NCI-H2227 (cell line): ENCODE results near the gene SPAG9.

Experiments
- DNase-seq: peaks from one replicate; lab custom pipeline; 2025; ENCODE audit not compliant: unreplicated experiment; lab: John Stamatoyannopoulos, UW

Gene SPAG9

DNA sequence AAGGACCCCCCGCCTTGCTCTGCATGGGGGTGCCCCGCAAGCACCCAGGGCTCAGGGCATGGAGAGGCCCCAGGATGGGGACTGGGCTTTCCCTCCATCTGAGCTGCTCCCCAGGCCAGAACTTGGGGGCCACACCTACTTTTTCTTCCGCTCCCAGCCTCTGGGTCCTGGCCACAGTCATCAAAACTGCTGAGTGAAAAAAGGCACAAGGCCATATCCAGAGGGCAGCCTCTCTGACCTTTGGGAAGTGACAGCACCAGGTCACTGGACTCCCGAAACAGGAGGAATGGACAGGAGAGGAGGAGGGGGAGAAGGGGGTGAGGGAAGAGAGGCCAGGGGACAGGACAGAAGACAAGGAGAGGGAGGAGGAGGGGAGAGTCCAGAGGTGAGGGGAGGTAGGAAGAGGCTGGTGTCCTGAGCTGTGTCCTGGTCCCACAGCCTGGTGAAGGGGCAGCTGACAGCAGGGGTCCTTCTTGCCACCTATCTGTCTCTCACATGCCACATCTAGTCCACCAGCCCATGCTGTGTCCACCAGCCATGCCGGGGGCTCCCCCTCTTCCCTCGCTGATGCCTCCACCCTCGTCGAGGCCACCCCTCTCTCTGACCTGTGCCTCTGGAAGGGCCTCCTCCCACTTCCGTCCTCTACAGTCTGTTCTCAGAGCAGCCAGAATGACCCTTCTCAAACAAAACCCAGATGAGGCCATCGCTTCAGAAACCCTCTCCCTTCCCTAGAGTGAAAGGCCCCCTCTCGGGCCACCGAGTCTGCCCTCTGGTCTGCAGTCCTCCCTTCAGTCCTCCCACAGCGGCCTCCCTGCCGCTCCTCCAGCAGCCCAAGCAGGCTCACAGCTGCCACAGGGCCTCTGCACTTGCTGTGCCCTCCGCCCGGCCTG is 180.6 kb downstream of the SPAG9 start:
- DNase-seq: no peak

DNA sequence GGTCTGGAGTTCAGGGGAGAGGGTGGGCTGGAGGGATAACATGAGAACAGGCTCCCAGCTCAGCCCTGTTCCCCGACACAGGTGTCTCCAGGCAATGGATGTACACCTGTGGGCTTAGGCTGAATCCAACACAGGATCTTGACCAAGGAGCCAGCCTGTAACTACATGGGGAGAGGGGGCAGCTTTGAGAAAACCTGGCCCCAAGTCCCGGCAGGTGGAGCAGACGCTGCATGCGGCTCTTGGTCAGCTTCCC is 181.2 kb downstream of the SPAG9 start:
- DNase-seq: no peak

DNA sequence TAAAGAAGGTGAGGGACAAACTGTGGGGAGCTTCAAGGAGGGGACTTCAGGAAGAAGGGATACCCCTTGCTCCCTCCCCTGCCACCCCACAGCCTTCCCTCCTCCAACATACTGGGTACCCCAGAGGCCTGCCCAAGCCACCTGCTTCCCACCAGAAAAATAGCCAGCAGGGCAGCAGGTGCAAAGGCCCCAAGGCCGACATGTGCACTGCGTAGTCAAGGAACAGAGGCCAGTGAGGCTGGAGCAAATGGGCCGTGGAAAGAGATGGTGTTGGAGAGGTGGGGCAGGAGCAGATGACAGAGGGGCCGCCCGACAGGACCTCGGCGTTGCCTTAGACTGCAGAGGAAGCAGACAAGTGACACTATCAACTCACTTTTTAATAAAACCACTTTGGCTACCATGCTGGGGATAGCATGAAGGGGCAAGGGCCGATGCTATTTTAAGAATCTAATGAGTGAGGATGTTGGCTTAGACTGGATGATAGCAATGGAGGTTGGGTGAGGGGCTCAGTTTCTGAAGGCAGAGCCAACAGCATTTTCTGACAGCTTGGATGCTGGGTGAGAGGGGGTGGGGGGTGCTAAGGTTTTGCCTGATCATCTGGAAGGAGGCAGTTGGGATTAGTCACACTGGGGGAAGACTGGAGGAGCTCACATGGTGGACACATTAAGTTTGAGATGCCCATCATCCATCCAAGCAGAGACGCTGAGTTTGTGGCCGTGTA is 181.7 kb downstream of the SPAG9 start:
- DNase-seq: no peak

DNA sequence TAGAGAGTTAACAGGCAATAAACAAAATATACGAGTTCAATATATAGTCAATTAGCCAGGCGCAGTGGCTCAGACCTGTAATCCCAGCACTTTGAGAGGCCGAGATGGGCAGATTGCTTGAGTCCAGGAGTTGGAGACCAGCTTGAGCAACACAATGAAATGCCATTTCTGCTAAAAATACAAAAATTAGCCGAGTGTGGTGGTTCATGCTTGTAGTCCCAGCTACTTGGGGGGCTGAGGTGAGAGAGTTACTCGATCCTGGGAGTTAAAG is 184.7 kb downstream of the SPAG9 start:
- DNase-seq: no peak

DNA sequence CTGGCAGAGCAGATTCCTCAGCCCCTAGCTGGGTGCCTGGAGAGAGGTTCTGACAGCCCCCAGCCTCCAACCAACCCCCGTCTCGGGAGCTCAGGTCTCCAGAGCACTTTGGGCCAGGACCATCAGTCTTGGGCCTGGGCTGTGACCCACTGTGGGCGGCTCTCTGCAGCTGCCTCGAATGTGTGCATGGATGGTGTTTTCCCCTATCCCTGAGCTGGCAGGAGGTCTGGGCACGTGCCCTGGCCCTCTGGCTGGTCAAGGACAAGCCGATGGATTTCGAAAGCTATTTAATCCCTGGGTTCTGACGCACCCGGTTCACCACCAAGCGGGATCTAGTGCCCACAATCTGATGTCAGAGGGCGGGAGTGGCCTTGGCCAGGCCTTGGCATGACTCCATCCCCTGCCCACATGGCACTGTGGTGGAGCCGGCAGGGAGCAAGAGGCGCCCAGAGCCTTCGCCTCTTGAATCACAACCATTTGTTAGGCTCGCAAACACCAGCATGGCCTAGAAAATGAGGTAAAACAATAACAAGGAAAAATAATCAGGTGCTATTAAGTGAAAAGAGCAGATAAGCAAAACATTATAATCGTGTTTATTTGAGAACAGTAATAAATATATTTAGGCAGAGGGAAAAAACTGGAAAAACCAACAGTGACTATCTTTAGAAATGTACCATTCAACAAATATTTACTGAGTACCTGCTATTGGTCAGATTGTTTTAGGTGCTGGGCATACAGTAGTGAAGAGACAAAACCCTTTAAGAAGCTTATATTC is 185.3 kb downstream of the SPAG9 start:
- no peak for DNase-seq

DNA sequence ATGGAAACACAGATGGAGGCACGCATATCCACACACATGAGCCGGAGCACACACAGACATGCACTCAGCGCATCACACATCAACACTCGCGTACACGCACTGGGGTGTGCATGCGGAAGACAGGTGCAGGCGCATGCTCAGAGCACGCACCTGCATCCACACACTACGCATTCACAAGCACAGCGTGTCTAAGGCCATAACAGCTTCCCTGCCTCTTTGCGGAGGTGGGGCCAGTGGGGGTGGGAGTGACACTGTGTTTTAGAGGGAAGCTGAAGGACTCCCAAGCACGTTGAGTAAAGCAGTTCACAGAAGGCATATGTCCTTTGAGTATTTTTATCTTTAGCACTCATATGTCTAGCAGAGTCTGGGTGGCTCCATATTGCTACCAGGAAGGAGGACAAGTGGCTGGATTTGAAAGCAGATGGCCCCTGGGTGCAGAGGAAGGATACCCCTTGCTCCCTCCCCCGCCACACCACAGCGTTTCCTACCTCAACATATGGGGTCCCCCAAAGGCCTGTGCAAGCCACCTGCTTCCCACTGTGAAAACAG is 185.9 kb downstream of the SPAG9 start:
- no peak for DNase-seq

DNA sequence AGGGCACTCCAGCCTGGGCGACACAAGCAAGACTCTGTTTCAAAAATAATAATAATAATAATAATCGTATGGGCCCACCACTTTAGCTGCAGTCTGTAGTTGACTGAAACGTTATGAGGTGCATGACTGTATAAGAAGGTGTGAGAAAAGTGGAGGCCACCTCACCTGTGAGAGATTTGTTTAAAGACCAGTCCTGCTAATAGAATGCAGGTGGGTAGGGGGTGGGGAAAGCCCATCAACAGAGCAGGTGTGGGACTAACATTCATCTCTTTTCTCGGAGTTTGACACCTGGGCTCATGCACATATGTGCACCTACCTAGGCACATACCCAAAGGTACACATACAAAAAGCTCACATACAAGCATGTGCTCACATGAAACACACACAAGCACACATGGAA is 186.5 kb downstream of the SPAG9 start:
- DNase-seq: no peak

DNA sequence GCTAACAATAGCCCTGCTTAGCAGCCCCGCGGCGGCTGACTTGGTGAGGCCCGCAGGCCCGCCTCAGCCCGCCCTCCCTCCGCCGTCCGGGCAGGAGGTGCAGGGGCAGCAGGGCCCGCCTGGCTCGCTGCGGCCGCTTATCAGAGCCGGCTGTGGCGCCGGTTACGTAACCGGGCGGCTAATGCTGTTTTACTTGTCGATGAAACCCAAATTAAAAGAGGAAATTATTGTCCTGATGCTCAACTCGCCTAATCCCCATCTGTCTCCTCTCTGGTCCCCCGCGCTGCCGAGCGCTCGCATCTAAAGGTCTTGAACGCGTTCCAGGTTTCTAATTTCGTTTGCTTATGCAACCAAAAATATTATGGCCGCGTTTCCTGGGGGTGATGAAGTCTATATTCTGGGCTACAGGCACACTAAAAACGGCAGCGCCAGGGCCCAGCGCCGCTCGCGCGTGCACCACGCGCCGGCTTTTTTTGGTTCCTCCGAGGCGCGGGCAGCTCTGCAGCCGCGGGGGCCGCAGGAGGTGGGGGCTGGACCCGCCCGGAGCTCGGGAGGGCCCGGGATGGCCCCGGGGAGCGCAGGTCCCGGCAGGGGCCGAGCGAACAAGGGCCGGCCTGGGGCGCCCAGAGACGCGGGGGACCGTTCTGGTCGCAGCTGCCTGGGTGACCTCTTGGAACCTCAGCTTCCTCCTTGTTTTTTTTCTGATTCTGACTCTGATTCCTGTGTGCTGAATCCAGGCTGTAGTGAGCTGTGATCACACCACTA is 189.3 kb downstream of the SPAG9 start:
- DNase-seq: peak; percentile 84

DNA sequence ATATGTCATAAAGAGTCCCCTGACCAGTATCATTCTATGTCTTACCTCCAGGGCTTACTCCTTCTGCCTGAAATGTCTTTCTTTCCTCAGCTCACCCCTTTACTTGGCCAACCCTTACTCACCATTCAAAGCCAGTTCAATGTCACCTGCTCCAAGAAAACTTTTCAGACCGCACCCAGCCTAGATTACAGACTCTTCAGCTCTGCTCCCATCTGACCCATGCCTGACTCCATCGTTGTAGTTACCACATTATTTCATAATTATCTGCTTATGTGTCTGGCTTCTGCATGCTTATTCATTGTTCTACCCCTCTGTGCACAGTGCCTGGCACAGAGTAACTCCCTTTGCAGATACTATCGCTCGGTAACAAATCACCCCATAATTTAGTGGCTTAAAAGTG is 192.0 kb downstream of the SPAG9 start:
- no peak for DNase-seq

DNA sequence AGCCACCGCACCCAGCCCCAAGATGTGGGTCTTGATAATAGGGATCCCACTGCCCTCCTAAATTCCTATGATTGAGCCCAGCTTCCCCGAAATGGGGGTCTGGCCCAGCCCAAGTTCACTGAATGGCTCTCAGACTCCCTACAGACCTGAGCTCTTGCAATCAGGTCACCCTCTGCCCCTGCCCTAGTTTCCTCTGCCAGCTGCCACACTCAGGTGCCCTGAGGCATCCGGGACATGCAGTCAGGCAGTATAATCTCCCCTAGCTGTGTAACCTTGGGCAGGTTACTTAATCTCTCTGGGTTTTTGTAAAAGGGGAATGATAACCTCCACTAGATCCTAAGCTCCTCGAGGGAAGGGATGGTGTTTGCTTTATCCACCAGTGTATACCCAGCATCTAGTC is 193.4 kb downstream of the SPAG9 start:
- no peak for DNase-seq

DNA sequence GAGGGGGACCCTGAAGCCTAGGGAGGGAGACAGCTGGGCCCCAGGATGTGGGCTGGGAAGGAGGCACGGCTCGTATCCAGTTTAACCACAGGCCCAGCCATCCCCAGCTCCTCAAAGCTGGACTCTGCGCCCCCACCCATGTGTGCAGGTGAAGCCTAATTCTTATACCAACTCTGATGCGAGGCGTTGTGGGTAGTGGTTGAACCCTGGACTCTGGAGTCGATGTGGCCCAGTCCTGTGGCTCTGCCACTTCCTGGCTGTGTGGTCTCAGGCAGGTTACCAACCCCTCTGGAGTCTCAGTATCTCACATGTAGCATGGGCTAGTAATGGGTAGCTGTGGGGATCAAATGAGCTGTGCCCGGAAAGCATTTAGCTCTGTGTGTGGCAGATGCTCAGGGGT is 194.1 kb downstream of the SPAG9 start:
- no peak for DNase-seq

DNA sequence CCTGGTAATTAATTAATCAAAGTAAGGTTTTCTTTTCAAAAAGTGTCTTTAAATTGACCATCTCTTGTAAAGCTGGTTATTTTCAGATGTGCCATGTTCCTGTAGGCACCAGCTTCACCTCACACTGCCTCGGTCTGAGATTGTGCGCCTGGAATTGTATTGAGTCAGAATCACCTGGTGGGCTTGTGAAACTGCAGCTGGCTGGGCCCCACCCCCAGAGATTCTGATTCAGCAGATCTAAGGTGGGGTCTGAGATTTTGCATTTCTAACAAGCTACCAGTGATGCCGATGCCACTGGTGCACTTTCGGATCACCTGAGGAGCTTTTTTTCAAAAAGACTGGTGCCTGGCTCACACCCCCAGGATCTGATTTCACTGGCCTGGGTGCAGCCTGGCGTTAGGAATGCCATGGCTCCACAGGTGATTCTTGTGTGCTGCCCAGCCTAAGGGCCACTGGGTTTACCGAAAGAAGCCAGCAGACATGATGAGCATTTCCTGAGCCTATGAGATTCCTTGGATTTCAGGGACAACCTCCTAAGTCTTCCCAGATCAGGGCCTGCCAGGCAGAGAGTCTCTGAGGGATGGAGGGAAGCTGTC is 195.3 kb downstream of the SPAG9 start:
- DNase-seq: no peak

DNA sequence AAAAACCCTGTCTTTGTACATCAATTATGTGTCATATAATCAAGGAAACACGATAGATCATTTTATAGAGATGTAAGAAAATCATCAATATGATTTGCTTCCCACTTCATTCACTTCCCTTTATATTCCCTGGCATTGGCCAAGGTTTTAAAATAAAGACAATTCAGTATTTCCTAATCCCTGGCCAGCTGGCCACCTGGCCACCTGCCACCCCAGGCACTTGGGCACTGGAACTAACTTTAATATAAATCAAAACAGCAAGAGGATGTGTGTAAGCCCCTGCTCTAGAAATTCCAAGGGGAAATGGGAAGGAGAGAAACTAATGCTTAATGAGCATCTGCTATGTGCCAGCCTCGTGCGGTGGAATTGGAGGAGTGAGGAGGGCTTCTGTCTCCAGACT is 195.9 kb downstream of the SPAG9 start:
- no peak for DNase-seq

DNA sequence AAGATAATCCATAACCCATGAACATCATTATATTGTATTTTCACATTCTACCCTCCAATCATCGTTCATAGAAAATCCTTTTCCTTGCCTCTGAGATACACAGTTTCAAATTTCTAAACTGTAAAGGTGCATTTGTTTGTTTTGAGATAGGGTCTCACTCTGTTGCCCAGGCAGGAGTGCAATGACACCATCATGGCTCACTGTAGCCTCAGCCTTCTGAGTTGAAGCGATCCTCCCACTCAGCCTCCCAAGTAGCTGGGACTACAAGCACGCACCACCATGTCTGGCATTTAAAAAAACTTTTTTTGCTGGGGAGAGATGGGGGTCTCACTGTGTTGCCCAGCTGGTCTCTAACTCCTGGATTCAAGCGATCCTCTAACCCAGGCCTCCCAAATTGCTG is 196.4 kb downstream of the SPAG9 start:
- DNase-seq: no peak

DNA sequence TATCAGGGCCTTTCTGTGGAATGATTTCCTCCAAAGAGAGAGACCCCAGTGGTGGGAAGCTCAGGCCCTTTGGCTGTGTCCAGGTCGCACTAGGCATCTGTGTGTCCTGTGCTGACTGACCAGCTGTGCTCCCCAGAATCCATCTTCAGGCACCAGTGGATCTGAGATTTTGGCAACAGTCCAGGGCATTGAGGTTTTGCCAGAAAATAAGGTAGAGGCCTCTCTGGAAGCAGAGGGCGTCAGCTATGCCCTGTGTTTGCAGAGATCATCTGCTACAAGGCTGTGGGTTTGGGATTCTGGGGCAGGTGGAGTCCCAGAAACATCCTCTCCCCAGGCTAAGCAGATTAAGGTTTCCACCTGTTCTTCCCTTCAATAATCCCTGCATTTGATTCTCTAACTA is 197.1 kb downstream of the SPAG9 start:
- DNase-seq: peak; percentile 18

DNA sequence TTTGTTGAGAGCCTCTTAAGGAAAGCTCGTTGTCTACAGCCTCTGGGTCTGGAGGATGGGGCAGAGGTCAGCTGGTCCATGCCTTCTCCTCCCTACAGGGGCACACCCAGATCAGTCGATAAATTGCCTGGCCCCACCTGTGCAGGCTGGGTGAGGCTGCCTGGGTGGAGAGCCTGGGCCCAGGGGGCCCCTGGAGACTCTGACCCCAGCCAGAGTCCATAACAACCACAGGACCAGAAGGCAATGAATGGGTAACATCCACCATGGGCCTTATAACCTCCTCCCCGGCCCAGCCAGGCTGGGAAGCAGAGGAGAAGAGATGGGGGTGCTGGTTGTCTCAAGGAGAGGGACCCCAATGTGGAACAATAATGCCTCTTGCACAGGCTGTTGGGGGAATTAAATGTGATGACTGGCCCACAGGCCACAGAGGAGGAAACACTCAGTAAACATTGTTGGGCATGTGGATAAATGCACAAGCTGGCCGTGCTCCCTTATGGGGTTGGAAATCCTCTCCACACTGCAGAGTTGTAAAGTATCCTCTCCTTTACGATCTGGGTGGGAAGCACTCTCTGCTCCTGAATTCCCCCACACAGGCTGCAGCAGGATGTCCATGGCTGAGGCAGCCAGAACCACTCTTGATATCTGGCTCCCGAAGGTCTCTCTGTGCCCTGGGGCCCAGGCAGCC is 197.8 kb downstream of the SPAG9 start:
- no peak for DNase-seq

DNA sequence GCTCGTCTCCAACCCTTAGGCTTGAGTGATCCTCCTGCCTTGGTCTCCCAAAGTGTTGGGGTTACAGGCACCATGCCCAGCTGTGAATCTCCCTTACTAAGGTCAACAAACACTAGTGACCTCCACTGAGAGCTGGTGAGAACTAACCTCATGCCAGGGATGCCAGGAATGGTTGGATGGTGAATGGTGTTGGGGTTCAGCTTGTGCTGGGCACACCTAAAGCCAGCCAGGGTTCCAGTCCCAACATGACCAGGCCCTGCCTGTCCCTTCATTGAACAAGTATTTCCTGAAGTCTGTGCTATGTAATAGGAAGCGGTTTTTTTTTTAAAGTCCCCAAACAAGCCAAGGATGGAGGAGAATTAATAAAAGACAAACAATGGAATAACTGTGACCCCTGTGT is 198.6 kb downstream of the SPAG9 start:
- DNase-seq: no peak

DNA sequence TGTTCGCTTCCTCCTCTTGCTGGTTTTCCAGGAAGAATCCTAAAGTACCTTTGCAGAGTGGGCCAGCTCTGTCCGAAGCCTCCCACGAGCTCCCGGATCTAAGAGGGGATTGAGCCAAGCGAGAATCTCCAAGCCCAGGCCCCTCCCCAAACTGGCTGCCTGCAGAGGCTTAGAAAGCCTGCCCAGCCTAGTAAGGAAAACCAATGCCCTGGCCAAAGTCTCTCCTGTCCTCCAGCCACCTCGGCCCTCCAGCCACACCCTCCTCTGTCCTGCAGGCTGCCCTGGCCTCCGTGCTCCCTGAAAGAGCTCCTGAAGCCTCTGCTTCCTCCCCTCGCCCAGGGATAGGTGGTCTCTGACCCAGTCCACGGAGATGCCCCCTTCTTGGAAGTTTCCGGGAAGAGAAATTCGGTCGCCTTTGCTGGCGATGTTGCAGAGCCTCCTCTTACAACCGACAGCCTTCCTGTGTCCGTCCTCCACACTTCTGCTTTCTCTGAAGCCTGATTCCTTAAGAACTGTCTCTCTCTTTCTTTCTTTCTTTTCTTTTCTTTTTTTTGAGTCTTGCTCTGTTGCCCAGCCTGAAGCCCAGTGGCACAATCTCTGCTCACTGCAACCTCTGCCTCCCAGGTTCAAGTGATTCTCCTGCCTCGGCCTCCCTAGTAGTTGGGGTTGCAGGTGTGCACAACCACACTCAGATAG is 199.6 kb downstream of the SPAG9 start:
- DNase-seq: no peak

DNA sequence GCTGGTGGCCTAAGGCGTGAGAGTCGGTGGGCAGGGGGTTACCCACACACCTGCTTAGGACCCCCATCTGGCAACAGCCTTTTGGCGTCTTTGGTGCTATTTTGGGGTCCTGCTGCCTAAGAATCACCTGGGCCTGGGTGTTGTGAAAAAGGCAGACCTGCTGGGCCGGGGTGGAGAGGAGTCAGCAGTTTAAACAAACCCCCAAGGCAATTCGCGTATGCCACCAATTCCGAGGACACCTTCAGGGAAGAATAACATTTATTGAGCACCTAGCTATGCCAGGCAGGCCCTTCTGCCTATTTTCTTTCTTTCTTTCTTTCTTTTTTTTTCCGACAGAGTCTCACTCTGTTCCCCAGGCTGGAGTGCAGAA is 200.6 kb downstream of the SPAG9 start:
- DNase-seq: no peak
